ENCODE data around the gene SYTL3. TPM values are rescaled to one million over a fixed set of nuclear protein-coding genes. Genes with fewer than 3 reads are reported as not detected.

The SYTL3 gene
- total and polyA plus RNA-seq, 2 of the 8 experiments (the other 6 are each of a cell fraction or from before 2014, with no cell fraction given), result 0.27 to 0.99 TPM

GRCh38 chr6:158677906-158678578 is 28.2 kb downstream of the SYTL3 start (continued):
- no peak for TF ChIP-seq YY1 (IDR thresholded peaks at IDR 0.05; ENCODE audit: low read depth, low read length)
- no peak for TF ChIP-seq USF2 (IDR thresholded peaks at IDR 0.05; ENCODE audit: low read length)
